Measurements from ENCODE around the gene FEM1A. TPM values are rescaled to one million over a fixed set of nuclear protein-coding genes. Genes with fewer than 3 reads are reported as not detected.

FEM1A gene
- total and polyA plus RNA-seq, 10 of the 15 experiments (the other 5 are each of a cell fraction or from before 2014, with no cell fraction given) = 0.27 to 17.4 (median 3.8) TPM

- TF ChIP-seq MYB (IDR thresholded peaks at IDR 0.05; ENCODE audit: borderline replicate concordance, low read depth, low read length) = no peak
- no peak for TF ChIP-seq MEF2A (IDR thresholded peaks at IDR 0.05; ENCODE audit: insufficient read depth, low read depth, low read length)
- TF ChIP-seq HDAC2 (IDR thresholded peaks at IDR 0.05) = no peak
Measured at GRCh38 chr19:4815426-4816201, 24.1 kb downstream of the FEM1A start (continued).

GRCh38 chr19:4816202-4816949 is 24.8 kb downstream of the FEM1A start:
- Histone ChIP-seq H3K9me3 (replicated peaks; ENCODE audit: control insufficient read depth, insufficient read depth, low read length) (no peaks in the 10 kb centered on the region; the same call in 2 of the 3 replicates), H3K4me3 (no peak overlapping the region), H3K36me3 (ENCODE audit: control insufficient read depth in 2 of 2, insufficient read depth in 2 of 2, low read length in 1 of 2) (peaks cover 5 to 25% of the 10 kb centered on the region in 2 experiments; a peak in 3 of 4 replicates), H3K27ac (ENCODE audit: control insufficient read depth, insufficient read depth) (no peak overlapping the region), H3K9ac (ENCODE audit: control insufficient read depth, insufficient read depth, low read length) (no peak overlapping the region), H3K27me3 (replicated peaks in 1 of 2; ENCODE audit: control insufficient read depth in 2 of 2, insufficient read depth in 2 of 2, low read length in 1 of 2) (no peaks in the 10 kb centered on the region), H4K20me1 (ENCODE audit: control insufficient read depth, insufficient read depth) (no peaks in the 10 kb centered on the region), H3K4me1 (ENCODE audit: control insufficient read depth, insufficient read depth, low read length) (peaks cover 14% of the 10 kb centered on the region), H3K79me2 (ENCODE audit: control insufficient read depth, insufficient read depth, low read length) (peaks cover 2% of the 10 kb centered on the region), H2AFZ (ENCODE audit: control insufficient read depth, low read depth, low read length) (no peak overlapping the region), H3K4me2 (ENCODE audit: control insufficient read depth, insufficient read depth) (no peak overlapping the region; the same call in 1 of the 2 replicates)
- in situ Hi-C loops (cut with MboI) = no loop called here
- intact Hi-C loops (cut with micrococcal nuclease; ENCODE audit: unreplicated experiment) = no loop called here
- POLR2A ChIA-PET = interaction anchor here (0.6 to 0.8 kb wide), 2 partner anchors 36 to 96 kb away, joined by 4 to 6 read pairs; no protein-coding TSS in a partner anchor
- RAD21 ChIA-PET (ENCODE audit: unreplicated experiment) = no interaction called here
- no peak for ATAC-seq
- TF ChIP-seq POU2F2 (IDR thresholded peaks at IDR 0.05; ENCODE audit: borderline replicate concordance, low read depth, low read length) (no peak), POLR2A (IDR thresholded peaks at IDR 0.05; ENCODE audit: low read depth, low read length) (peak; percentile 52)
- no peak for DNase-seq (ENCODE audit: low read depth, low spot score)
- BruUV-seq (replicated peaks) = no TSS peak
- FAIRE-seq = no peak
- CTCF ChIA-PET = interaction anchor here (0.9 to 2.2 kb wide), 3 partner anchors 11 to 96 kb away, joined by 3 to 10 read pairs (median 6); no protein-coding TSS in a partner anchor
- 96% methylated on average over 31 of the region's 35 CpGs for WGBS (ENCODE audit: insufficient coverage, insufficient replicate concordance, low lambda C conversion rate, missing lambda C conversion rate)
- SMC1A ChIA-PET (ENCODE audit: uncharacterized antibody, unreplicated experiment) = no interaction called here

Measured in GM12878 (cell line).